HCT116 (cell line): ENCODE results near the gene ATG2B. TPM values are rescaled to one million over a fixed set of nuclear protein-coding genes. Genes with fewer than 3 reads are reported as not detected.

Experiments
- ATAC-seq: fragments of 200-7000 bp; cut with Tn5 transposase; 2 replicates; pipeline ENCODE4 v1.9.1; 2020; ENCODE audit warnings: mild to moderate bottlenecking, moderate library complexity
- BruUV-seq: library from RNA; stranded (reverse); fragments of 400-500 nt; replicated peaks from 2 replicates; lab custom pipeline; 2021; lab: Mats Ljungman, UMichigan
- CTCF ChIA-PET: fragments of 300-600 bp; sonication (Branson Sonifier 250); formaldehyde crosslinking; loops from one replicate; lab custom pipeline; 2021; ENCODE audit warnings: antibody characterized with exemption; lab: Charles Lee
- POLR2A ChIA-PET: fragments of 300-600, 350-600 bp; sonication (Branson Sonifier 250); formaldehyde crosslinking; loops from one replicate; lab custom pipeline; 2021; ENCODE audit warnings: antibody characterized with exemption; lab: Charles Lee
- RAD21 ChIA-PET, 2 experiments: fragments of 300-600 bp; sonication (Branson Sonifier 250); formaldehyde crosslinking; loops; one replicate each; lab custom pipeline; 2023; ENCODE audit warnings: low total read pairs in 2 of 2; ENCODE audit not compliant: uncharacterized antibody in 2 of 2, unreplicated experiment in 2 of 2, low non-redundant PET in 1 of 2; lab: Charles Lee
- DNase-seq: peaks from one replicate; pipeline ENCODE4 v3.0.0-alpha.2; 2010; ENCODE audit warnings: low read depth, low spot score
- H2AFZ ChIP-seq: fragments of 200-600 bp; shearing (Covaris generic), sonication (generic); 2 replicates; pipeline ENCODE4 v1.6.1; 2017; ENCODE audit warnings: low read depth, mixed run types, mixed read lengths, antibody characterized with exemption, low read length; ENCODE audit not compliant: poor library complexity, severe bottlenecking
- H3K27ac ChIP-seq: 2 replicates; pipeline ENCODE4 v1.5.1; 2012; ENCODE audit warnings: low read depth, low read length
- H3K27me3 ChIP-seq: fragments of 200-600 bp; sonication (generic); 2 replicates; pipeline ENCODE4 v1.6.1; 2016; ENCODE audit warnings: mixed run types, low read length, mixed read lengths; ENCODE audit not compliant: insufficient read depth
- H3K36me3 ChIP-seq, 2 experiments: fragments of 200-500 bp in 1 of 2; fragments of 200-600 bp in 1 of 2; sonication (Bioruptor generic) in 1 of 2; sonication (generic) in 1 of 2; 2 replicates each; pipeline versions ENCODE4 v1.5.1 to v1.6.1; 2014 to 2016; ENCODE audit warnings: low read length in 2 of 2, inconsistent platforms in 1 of 2, mixed read lengths in 1 of 2, mixed run types in 1 of 2; ENCODE audit not compliant: insufficient read depth in 2 of 2, control insufficient read depth in 1 of 2
- H3K4me1 ChIP-seq, 2 experiments: fragments of 200-600 bp in 1 of 2; sonication (generic) in 1 of 2; 2 replicates each; pipeline versions ENCODE4 v1.5.1 to v1.6.1; 2012 to 2017; ENCODE audit warnings: low read length in 2 of 2, inconsistent platforms in 1 of 2, mild to moderate bottlenecking in 1 of 2, mixed read lengths in 1 of 2, mixed run types in 1 of 2, moderate library complexity in 1 of 2; ENCODE audit not compliant: insufficient read depth in 2 of 2, control insufficient read depth in 1 of 2
- H3K4me2 ChIP-seq: fragments of 200-600 bp; sonication (generic); 2 replicates; pipeline ENCODE4 v1.6.1; 2017; ENCODE audit warnings: mixed run types, low read length, mixed read lengths
- H3K4me3 ChIP-seq, 2 experiments: fragments of 200-600 bp in 1 of 2; sonication (generic) in 1 of 2; replicated peaks in 1 of 2; 2 replicates each; pipeline ENCODE4 v1.5.1; 2011 to 2016; ENCODE audit warnings: low read length in 2 of 2, control low read depth in 1 of 2, low read depth in 1 of 2, mild to moderate bottlenecking in 1 of 2, mixed read lengths in 1 of 2, mixed run types in 1 of 2
- H3K79me2 ChIP-seq: fragments of 200-600 bp; sonication (generic); 2 replicates; pipeline ENCODE4 v1.6.1; 2017; ENCODE audit warnings: mild to moderate bottlenecking, mixed run types, low read length, moderate library complexity, mixed read lengths; ENCODE audit not compliant: insufficient read depth
- H3K9ac ChIP-seq: fragments of 200-600 bp; sonication (generic); 2 replicates; pipeline ENCODE4 v1.6.1; 2016; ENCODE audit warnings: low read length, mixed read lengths
- H3K9me2 ChIP-seq: fragments of 200-600 bp; sonication (generic), shearing (Covaris generic); 2 replicates; pipeline ENCODE4 v1.6.1; 2017; ENCODE audit warnings: mixed run types, mild to moderate bottlenecking, moderate library complexity; ENCODE audit not compliant: insufficient read depth
- H3K9me3 ChIP-seq, 2 experiments: fragments of 200-500 bp in 1 of 2; fragments of 200-600 bp in 1 of 2; sonication (Bioruptor generic) in 1 of 2; sonication (generic) in 1 of 2; 2 replicates each; pipeline ENCODE4 v1.6.1; 2014 to 2017; ENCODE audit warnings: low read length in 2 of 2, mixed read lengths in 2 of 2, inconsistent platforms in 1 of 2, low read depth in 1 of 2, mild to moderate bottlenecking in 1 of 2, mixed run types in 1 of 2, moderate library complexity in 1 of 2; ENCODE audit not compliant: control insufficient read depth in 1 of 2, insufficient read depth in 1 of 2
- H4K20me1 ChIP-seq: fragments of 200-600 bp; sonication (generic), shearing (Covaris generic); 2 replicates; pipeline ENCODE4 v1.6.1; 2017; ENCODE audit warnings: mixed run types, mild to moderate bottlenecking, moderate library complexity; ENCODE audit not compliant: insufficient read depth
- CBX3 ChIP-seq: IDR thresholded peaks from 2 replicates; pipeline ENCODE4 v1.6.1; 2012; ENCODE audit warnings: low read depth
- CEBPB ChIP-seq: IDR thresholded peaks from 2 replicates; pipeline ENCODE4 v1.6.1; 2012; ENCODE audit warnings: low read depth
- EGR1 ChIP-seq: IDR thresholded peaks from 2 replicates; pipeline ENCODE4 v1.6.1; 2012; ENCODE audit warnings: low read depth
- ELF1 ChIP-seq: IDR thresholded peaks from 2 replicates; pipeline ENCODE4 v1.6.1; 2012; ENCODE audit warnings: low read depth, borderline replicate concordance
- EZH2 ChIP-seq: fragments of 200-600 bp; sonication (generic); IDR thresholded peaks from 2 replicates; pipeline ENCODE4 v1.6.1; 2017; ENCODE audit warnings: antibody characterized with exemption, mixed run types
- FOSL1 ChIP-seq: IDR thresholded peaks from 2 replicates; pipeline ENCODE4 v1.6.1; 2012; ENCODE audit warnings: low read depth
- JUND ChIP-seq: IDR thresholded peaks from 2 replicates; pipeline ENCODE4 v1.6.1; 2012
- POLR2AphosphoS5 ChIP-seq: IDR thresholded peaks from 2 replicates; pipeline ENCODE4 v1.6.1; 2011; ENCODE audit warnings: mild to moderate bottlenecking, low read depth, low read length, moderate library complexity
- RAD21 ChIP-seq: IDR thresholded peaks from 2 replicates; pipeline ENCODE4 v1.6.1; 2012; ENCODE audit warnings: low read depth, mild to moderate bottlenecking
- SIN3A ChIP-seq: IDR thresholded peaks from 2 replicates; pipeline ENCODE4 v1.6.1; 2012; ENCODE audit warnings: low read depth
- SP1 ChIP-seq: IDR thresholded peaks from 2 replicates; pipeline ENCODE4 v1.6.1; 2012; ENCODE audit warnings: low read depth
- TCF7L2 ChIP-seq: IDR thresholded peaks from 2 replicates; pipeline ENCODE4 v1.7.0; 2011; ENCODE audit warnings: borderline replicate concordance, inconsistent platforms; ENCODE audit not compliant: insufficient read depth, insufficient read length; ENCODE audit errors: extremely low read depth
- ZFX ChIP-seq: fragments of 450-650 bp; IDR thresholded peaks from 2 replicates; pipeline ENCODE4 v1.6.1; 2017
- ZNF274 ChIP-seq: fragments of 200-500 bp; sonication (Bioruptor generic); IDR thresholded peaks from 2 replicates; pipeline ENCODE4 v1.6.1; 2014; ENCODE audit warnings: mild to moderate bottlenecking, low read depth, low read length, inconsistent platforms
- intact Hi-C: fragments of 100-400 bp; cut with micrococcal nuclease; formaldehyde crosslinking; loops from 2 replicates; pipeline ENCODE4 v1.10.0; 2022
- total RNA-seq: library from RNA; stranded (reverse); gene quantifications from one replicate; pipeline ENCODE4 v1.2.1, GENCODE V29; 2021; ENCODE audit not compliant: unreplicated experiment
- TF ChIP-seq, protein P1 (sequence below), 3 experiments: fragments of 200-600 bp in 1 of 3; sonication (generic) in 1 of 3; IDR thresholded peaks in 2 of 3; conservative IDR thresholded peaks in 1 of 3; 2 replicates each; pipeline ENCODE4 v1.5.1; 2012 to 2017; ENCODE audit warnings: low read depth in 2 of 3, low read length in 2 of 3, antibody characterized with exemption in 1 of 3, borderline replicate concordance in 1 of 3, control low read depth in 1 of 3, mild to moderate bottlenecking in 1 of 3, mixed read lengths in 1 of 3, mixed run types in 1 of 3, moderate library complexity in 1 of 3; ENCODE audit not compliant: insufficient read depth in 1 of 3
- TF ChIP-seq, protein P2 (sequence below): IDR thresholded peaks from 2 replicates; pipeline ENCODE4 v1.6.1; 2012; ENCODE audit warnings: low read depth
- TF ChIP-seq, protein P3 (sequence below): IDR thresholded peaks from 2 replicates; pipeline ENCODE4 v1.6.1; 2012

Gene ATG2B
- total RNA-seq, 1 experiment from 2014 or later, result 6.4 TPM

DNA sequence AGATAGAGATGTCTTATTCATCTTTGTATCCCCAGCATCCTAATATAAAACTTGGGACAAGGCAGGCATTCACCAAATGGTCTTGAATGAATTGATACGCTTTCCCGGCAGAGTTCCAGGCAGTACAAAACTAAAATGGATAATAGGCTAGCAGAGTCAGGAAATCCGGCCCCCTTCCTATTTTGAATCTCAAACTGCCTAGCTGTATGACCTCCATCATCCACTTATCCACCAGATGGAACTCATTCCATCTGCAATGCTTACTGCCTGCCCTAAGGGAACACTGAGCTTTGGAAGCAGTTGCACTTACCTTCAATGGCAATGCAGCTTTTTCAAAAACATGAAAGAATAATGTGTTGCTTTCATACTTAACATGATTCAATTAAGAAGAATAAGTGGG is 63.7 kb downstream of the ATG2B start:
- TF ChIP-seq ZFX (no peak), CEBPB (no peak), EGR1 (no peak), POLR2AphosphoS5 (no peak), JUND (no peak), RAD21 (no peak), EZH2 (no peak), CBX3 (no peak), TCF7L2 (no peak), SIN3A (no peak), FOSL1 (no peak), SP1 (no peak), ZNF274 (no peak), ELF1 (no peak)
- TF ChIP-seq, protein P1, sequence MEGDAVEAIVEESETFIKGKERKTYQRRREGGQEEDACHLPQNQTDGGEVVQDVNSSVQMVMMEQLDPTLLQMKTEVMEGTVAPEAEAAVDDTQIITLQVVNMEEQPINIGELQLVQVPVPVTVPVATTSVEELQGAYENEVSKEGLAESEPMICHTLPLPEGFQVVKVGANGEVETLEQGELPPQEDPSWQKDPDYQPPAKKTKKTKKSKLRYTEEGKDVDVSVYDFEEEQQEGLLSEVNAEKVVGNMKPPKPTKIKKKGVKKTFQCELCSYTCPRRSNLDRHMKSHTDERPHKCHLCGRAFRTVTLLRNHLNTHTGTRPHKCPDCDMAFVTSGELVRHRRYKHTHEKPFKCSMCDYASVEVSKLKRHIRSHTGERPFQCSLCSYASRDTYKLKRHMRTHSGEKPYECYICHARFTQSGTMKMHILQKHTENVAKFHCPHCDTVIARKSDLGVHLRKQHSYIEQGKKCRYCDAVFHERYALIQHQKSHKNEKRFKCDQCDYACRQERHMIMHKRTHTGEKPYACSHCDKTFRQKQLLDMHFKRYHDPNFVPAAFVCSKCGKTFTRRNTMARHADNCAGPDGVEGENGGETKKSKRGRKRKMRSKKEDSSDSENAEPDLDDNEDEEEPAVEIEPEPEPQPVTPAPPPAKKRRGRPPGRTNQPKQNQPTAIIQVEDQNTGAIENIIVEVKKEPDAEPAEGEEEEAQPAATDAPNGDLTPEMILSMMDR (IDR thresholded peaks at IDR 0.05 in 2 of 3, conservative IDR thresholded peaks at IDR 0.05 in 1 of 3; ENCODE audit: borderline replicate concordance in 1 of 3, insufficient read depth in 1 of 3, low read depth in 2 of 3, low read length in 2 of 3), result no peak
- TF ChIP-seq, protein P2, sequence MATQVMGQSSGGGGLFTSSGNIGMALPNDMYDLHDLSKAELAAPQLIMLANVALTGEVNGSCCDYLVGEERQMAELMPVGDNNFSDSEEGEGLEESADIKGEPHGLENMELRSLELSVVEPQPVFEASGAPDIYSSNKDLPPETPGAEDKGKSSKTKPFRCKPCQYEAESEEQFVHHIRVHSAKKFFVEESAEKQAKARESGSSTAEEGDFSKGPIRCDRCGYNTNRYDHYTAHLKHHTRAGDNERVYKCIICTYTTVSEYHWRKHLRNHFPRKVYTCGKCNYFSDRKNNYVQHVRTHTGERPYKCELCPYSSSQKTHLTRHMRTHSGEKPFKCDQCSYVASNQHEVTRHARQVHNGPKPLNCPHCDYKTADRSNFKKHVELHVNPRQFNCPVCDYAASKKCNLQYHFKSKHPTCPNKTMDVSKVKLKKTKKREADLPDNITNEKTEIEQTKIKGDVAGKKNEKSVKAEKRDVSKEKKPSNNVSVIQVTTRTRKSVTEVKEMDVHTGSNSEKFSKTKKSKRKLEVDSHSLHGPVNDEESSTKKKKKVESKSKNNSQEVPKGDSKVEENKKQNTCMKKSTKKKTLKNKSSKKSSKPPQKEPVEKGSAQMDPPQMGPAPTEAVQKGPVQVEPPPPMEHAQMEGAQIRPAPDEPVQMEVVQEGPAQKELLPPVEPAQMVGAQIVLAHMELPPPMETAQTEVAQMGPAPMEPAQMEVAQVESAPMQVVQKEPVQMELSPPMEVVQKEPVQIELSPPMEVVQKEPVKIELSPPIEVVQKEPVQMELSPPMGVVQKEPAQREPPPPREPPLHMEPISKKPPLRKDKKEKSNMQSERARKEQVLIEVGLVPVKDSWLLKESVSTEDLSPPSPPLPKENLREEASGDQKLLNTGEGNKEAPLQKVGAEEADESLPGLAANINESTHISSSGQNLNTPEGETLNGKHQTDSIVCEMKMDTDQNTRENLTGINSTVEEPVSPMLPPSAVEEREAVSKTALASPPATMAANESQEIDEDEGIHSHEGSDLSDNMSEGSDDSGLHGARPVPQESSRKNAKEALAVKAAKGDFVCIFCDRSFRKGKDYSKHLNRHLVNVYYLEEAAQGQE, result no peak
- TF ChIP-seq, protein P3, sequence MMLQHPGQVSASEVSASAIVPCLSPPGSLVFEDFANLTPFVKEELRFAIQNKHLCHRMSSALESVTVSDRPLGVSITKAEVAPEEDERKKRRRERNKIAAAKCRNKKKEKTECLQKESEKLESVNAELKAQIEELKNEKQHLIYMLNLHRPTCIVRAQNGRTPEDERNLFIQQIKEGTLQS, result no peak
- TF ChIP-seq, all 23 proteins: peak for 0
- H4K20me1 ChIP-seq, result no peaks in the 10 kb centered on the region
- H3K79me2 ChIP-seq, result no peaks in the 10 kb centered on the region
- no peak overlapping the region for H3K27ac ChIP-seq
- ChIA-PET POLR2A (no interaction called here), CTCF (no interaction called here), RAD21 (no interaction called here)
- H3K4me2 ChIP-seq, result no peak overlapping the region
- no peak overlapping the region for H3K9ac ChIP-seq
- H2AFZ ChIP-seq, result no peak overlapping the region
- H3K9me2 ChIP-seq, result no peaks in the 10 kb centered on the region
- intact Hi-C loops, result no loop called here
- no peaks in the 10 kb centered on the region for H3K9me3 ChIP-seq
- no peaks in the 10 kb centered on the region for H3K36me3 ChIP-seq
- no peaks in the 10 kb centered on the region for H3K27me3 ChIP-seq
- no peak for ATAC-seq
- no TSS peak for BruUV-seq
- H3K4me3 ChIP-seq, result no peak overlapping the region
- H3K4me1 ChIP-seq, result no peaks in the 10 kb centered on the region
- no peak for DNase-seq
